ENCODE measurements around the gene ZNF268.
"Not testable (repeated sequence)": the region's sequence is repeated elsewhere in the genome, so short reads cannot be mapped to it uniquely, and the experiment has no call there.

Gene ZNF268

GRCh38 chr12:133231001-133231400 is 49.7 kb downstream of the ZNF268 start:
- no peak for DNase-seq

- no peak for DNase-seq
These were observed 51.7 kb downstream of the ZNF268 start for GRCh38 chr12:133233006-133233405.

GRCh38 chr12:133233993-133234564 is 52.8 kb downstream of the ZNF268 start:
- DNase-seq: no peak

- DNase-seq: no peak
These were observed 53.7 kb downstream of the ZNF268 start for GRCh38 chr12:133234971-133235370.

- DNase-seq: no peak
These were observed 54.3 kb downstream of the ZNF268 start, which contains the start of gene ANHX for GRCh38 chr12:133235401-133236112. ANHX (minus strand) TSS chr12:133235877; CDS start chr12:133234356, 1,521 bp downstream.

- DNase-seq: no peak
These were observed 54.8 kb downstream of the ZNF268 start for GRCh38 chr12:133236144-133236543.

- no peak for DNase-seq
These were observed 55.3 kb downstream of the ZNF268 start for GRCh38 chr12:133236556-133236955.

GRCh38 chr12:133251732-133252131 is 70.4 kb downstream of the ZNF268 start:
- DNase-seq: no peak

GRCh38 chr12:133255833-133256232 is 74.5 kb downstream of the ZNF268 start:
- not testable (repeated sequence) for DNase-seq

- DNase-seq: no peak
These were observed 75.0 kb downstream of the ZNF268 start for GRCh38 chr12:133256321-133256720.

- no peak for DNase-seq
These were observed 82.9 kb downstream of the ZNF268 start for GRCh38 chr12:133264173-133264572.
